GM21529 (cell line): ENCODE data around the gene ACTR6.
"Not testable (repeated sequence)": the region's sequence is repeated elsewhere in the genome, so short reads cannot be mapped to it uniquely, and the experiment has no call there.

Experiments
- ATAC-seq: cut with Tn5 transposase; IDR thresholded peaks from one replicate; pipeline ENCODE4 v1.9.1; 2021; ENCODE audit not compliant: unreplicated experiment

The ACTR6 gene

GRCh38 chr12:100219328-100220109, 18.9 kb downstream of the ACTR6 start:
- ATAC-seq = no peak

- ATAC-seq = no peak
Measured at GRCh38 chr12:100221523-100221922, 20.9 kb downstream of the ACTR6 start.

GRCh38 chr12:100222173-100222572, 21.6 kb downstream of the ACTR6 start:
- not testable (repeated sequence) for ATAC-seq

GRCh38 chr12:100225491-100225890, 24.9 kb downstream of the ACTR6 start:
- no peak for ATAC-seq

- no peak for ATAC-seq
Measured at GRCh38 chr12:100229036-100229635, 28.5 kb downstream of the ACTR6 start.

- ATAC-seq = no peak
Measured at GRCh38 chr12:100229876-100230275, 29.3 kb downstream of the ACTR6 start.

GRCh38 chr12:100231873-100232272, 31.3 kb downstream of the ACTR6 start:
- not testable (repeated sequence) for ATAC-seq

- ATAC-seq = no peak
Measured at GRCh38 chr12:100234166-100234565, 33.6 kb downstream of the ACTR6 start.

- peak; percentile 63 for ATAC-seq
Measured at GRCh38 chr12:100234591-100235304, 34.1 kb downstream of the ACTR6 start.

GRCh38 chr12:100238801-100239200, 38.2 kb downstream of the ACTR6 start:
- ATAC-seq = no peak

GRCh38 chr12:100239589-100239988, 39.0 kb downstream of the ACTR6 start:
- no peak for ATAC-seq

GRCh38 chr12:100243137-100243536, 42.5 kb downstream of the ACTR6 start:
- ATAC-seq = no peak

GRCh38 chr12:100247765-100248164, 47.1 kb downstream of the ACTR6 start:
- ATAC-seq = no peak

GRCh38 chr12:100248886-100249285, 48.3 kb downstream of the ACTR6 start:
- ATAC-seq = no peak

- no peak for ATAC-seq
Measured at GRCh38 chr12:100249941-100250340, 49.3 kb downstream of the ACTR6 start.

- ATAC-seq = no peak
Measured at GRCh38 chr12:100251917-100252316, 51.3 kb downstream of the ACTR6 start.

- ATAC-seq = no peak
Measured at GRCh38 chr12:100253437-100253836, 52.8 kb downstream of the ACTR6 start.

GRCh38 chr12:100254876-100255275, 54.3 kb downstream of the ACTR6 start:
- no peak for ATAC-seq

GRCh38 chr12:100258127-100258526, 57.5 kb downstream of the ACTR6 start:
- ATAC-seq = no peak

GRCh38 chr12:100263131-100263530, 62.5 kb downstream of the ACTR6 start:
- ATAC-seq = no peak

GRCh38 chr12:100265107-100265506, 64.5 kb downstream of the ACTR6 start:
- ATAC-seq = not testable (repeated sequence)
